Measurements from ENCODE around the gene SELENOM. TPM values are rescaled to one million over a fixed set of nuclear protein-coding genes. Genes with fewer than 3 reads are reported as not detected.

Gene SELENOM
- total and polyA plus RNA-seq, 2 of the 8 experiments (the other 6 are each of a cell fraction or from before 2014, with no cell fraction given): 22.7 to 40.0 TPM

GRCh38 chr22:31150615-31151014, 43.2 kb upstream of the SELENOM start:
- no peak overlapping the region for H3K4me3 ChIP-seq (ENCODE audit: extremely low read depth in 1 of 4, insufficient read depth in 2 of 4, low read depth in 3 of 4, low read length in 4 of 4)
- H2BK12ac ChIP-seq (ENCODE audit: low read depth, low read length): no peak overlapping the region
- no peak overlapping the region for H4K91ac ChIP-seq (replicated peaks; ENCODE audit: insufficient read length, low read length)
- 71% methylated on average over 3 of the region's 3 CpGs; no CpG with 5 or more reads in 1 of the 2 experiments for WGBS, 2 experiments (ENCODE audit: extremely low coverage in 1 of 2, insufficient coverage in 1 of 2, insufficient read length in 1 of 2, insufficient replicate concordance in 2 of 2, low coverage in 1 of 2, low lambda C conversion rate in 2 of 2, missing lambda C conversion rate in 1 of 2)
- H2BK120ac ChIP-seq (replicated peaks; ENCODE audit: low read depth, low read length): no peak overlapping the region
- no peaks in the 10 kb centered on the region for H3K79me2 ChIP-seq (ENCODE audit: control insufficient read depth in 1 of 2, insufficient read depth in 2 of 2, low read length in 2 of 2)
- H3K23me2 ChIP-seq (ENCODE audit: low read depth, low read length): no peaks in the 10 kb centered on the region
- H3K18ac ChIP-seq (ENCODE audit: extremely low read depth, low read length): no peak overlapping the region
- peaks cover 0 to 5% of the 10 kb centered on the region in 2 experiments; a peak in 1 of 4 replicates for H3K9me3 ChIP-seq (ENCODE audit: insufficient read depth in 2 of 2, low read depth in 1 of 2, low read length in 1 of 2)
- no peak overlapping the region for H3K9ac ChIP-seq (replicated peaks in 1 of 4; ENCODE audit: extremely low read depth in 1 of 4, low read depth in 3 of 4, low read length in 3 of 4)
- no peaks in the 10 kb centered on the region; a peak in 1 of 7 replicates for H3K4me1 ChIP-seq (replicated peaks in 1 of 4; ENCODE audit: control insufficient read depth in 3 of 4, insufficient read depth in 4 of 4, low read length in 3 of 4)
- H3K36me3 ChIP-seq (ENCODE audit: control insufficient read depth in 2 of 4, insufficient read depth in 4 of 4, low read length in 3 of 4): no peaks in the 10 kb centered on the region
- 0 out of 2 replicates have a peak overlapping the region, but pooled peaks have one; percentile 12 for H2AFZ ChIP-seq (ENCODE audit: low read length)
- H4K8ac ChIP-seq (ENCODE audit: extremely low read depth, insufficient read depth, low read length): no peak overlapping the region
- no peak overlapping the region for H3K27ac ChIP-seq (ENCODE audit: low read depth, low read length)
- ChIA-PET POLR2A (ENCODE audit: partially characterized antibody) (interaction anchor here (0.7 kb wide), 1 partner anchor 9 kb away, joined by 3 read pairs; the partner anchor contains the start of gene RNF185), CTCF (ENCODE audit: partially characterized antibody) (interaction anchor here (0.7 to 11.9 kb wide), 16 partner anchors 8 to 501 kb away, joined by 3 to 124 read pairs (median 3); partner anchors contain the start of genes PLA2G3 and SELENOM)
- no peak overlapping the region for H2AK5ac ChIP-seq (ENCODE audit: low read depth, low read length)
- no peak for TF ChIP-seq CTBP2 (IDR thresholded peaks at IDR 0.05; ENCODE audit: borderline replicate concordance, insufficient read depth, insufficient read length, low read length)
- TF ChIP-seq MAX (IDR thresholded peaks at IDR 0.05): no peak
- TF ChIP-seq GABPA (IDR thresholded peaks at IDR 0.05; ENCODE audit: borderline replicate concordance, insufficient read depth, low read length): no peak
- TF ChIP-seq KDM5A (IDR thresholded peaks at IDR 0.05; ENCODE audit: low read length): no peak
- peak; percentile 17 to 49 (median 44); a peak in 2 of 4 replicates for TF ChIP-seq CTCF (IDR thresholded peaks at IDR 0.05; ENCODE audit: control extremely low read depth in 1 of 3, insufficient read depth in 1 of 3, low read depth in 1 of 3, low read length in 3 of 3)
- TF ChIP-seq TCF12 (IDR thresholded peaks at IDR 0.05; ENCODE audit: low read depth, low read length): no peak
- no peak for TF ChIP-seq KDM4A (IDR thresholded peaks at IDR 0.05; ENCODE audit: low read depth, low read length, severe bottlenecking)
- TF ChIP-seq KDM1A (IDR thresholded peaks at IDR 0.05; ENCODE audit: borderline replicate concordance, low read length): no peak
- H2BK15ac ChIP-seq (ENCODE audit: low read length): no peak overlapping the region
- no peaks in the 10 kb centered on the region for H3K27me3 ChIP-seq (replicated peaks in 1 of 4; ENCODE audit: control insufficient read depth in 3 of 4, extremely low read depth in 1 of 4, insufficient read depth in 3 of 4, low read length in 3 of 4)
- no peak overlapping the region for H3K4me2 ChIP-seq (ENCODE audit: insufficient read depth in 1 of 2, low read depth in 2 of 2, low read length in 2 of 2)
- no peak overlapping the region for H2BK5ac ChIP-seq (ENCODE audit: low read depth, low read length)
- no peak overlapping the region for H2BK20ac ChIP-seq (ENCODE audit: low read length)
- no peak overlapping the region for H3K14ac ChIP-seq (ENCODE audit: insufficient read length)
- no peak overlapping the region for H4K5ac ChIP-seq (ENCODE audit: insufficient read length, low read depth, low read length)
- H4K20me1 ChIP-seq (replicated peaks in 1 of 2; ENCODE audit: control insufficient read depth in 1 of 2, insufficient read depth in 2 of 2, low read length in 2 of 2): no peaks in the 10 kb centered on the region
- no peaks in the 10 kb centered on the region for H3K79me1 ChIP-seq (ENCODE audit: low read depth, low read length)
- DNase-seq (ENCODE audit: low read depth in 1 of 2, low spot score in 2 of 2): no peak
- no peak overlapping the region for H3K23ac ChIP-seq (ENCODE audit: insufficient read length)
- no peak overlapping the region for H3K56ac ChIP-seq (replicated peaks; ENCODE audit: insufficient read length, low read depth, low read length)
- H3K4ac ChIP-seq (replicated peaks; ENCODE audit: insufficient read length, low read depth, low read length): no peak overlapping the region
- FAIRE-seq: no peak
